NCI-H1417 (cell line): ENCODE measurements around the gene PTPN22.
"Not testable (repeated sequence)": the region's sequence is repeated elsewhere in the genome, so short reads cannot be mapped to it uniquely, and the experiment has no call there.

Source experiments
- DNase-seq, 3 experiments: peaks; one replicate each; lab custom pipeline; 2025; lab: John Stamatoyannopoulos, UW

The PTPN22 gene

DNA sequence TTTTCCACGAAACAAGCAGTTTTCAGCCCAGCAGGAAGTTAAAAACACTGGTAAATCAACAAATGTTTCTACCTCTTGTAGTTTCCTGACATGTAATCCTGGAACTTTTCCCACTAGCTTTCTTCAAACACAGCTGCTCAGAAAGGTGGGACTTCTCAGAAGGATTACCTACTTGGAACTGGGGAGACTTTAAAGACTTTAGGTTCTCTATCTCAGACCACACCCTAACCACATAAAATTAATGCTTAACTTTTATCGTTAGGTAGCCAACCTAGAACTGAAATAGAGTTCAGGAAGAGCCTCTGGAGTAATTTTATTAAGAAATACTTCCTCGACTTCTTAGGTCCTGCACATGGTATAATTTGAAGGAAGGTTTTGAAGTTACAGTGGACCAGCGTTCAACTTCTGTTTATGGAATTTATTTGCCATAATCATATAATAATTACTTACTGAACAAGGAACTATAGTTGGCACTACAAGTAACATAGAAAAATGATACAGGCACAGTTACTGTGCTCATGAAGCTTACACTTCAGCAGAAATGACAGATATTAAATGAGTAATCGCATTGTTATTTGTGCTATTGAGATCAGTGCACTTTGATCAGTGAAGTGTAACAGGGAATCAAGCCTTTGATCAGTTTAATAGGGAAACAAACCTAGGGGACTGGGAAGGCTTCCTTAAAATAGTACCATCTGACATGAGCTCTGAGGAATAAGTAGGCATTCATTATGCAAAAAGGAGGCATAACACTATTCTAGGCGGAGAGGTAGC, 16.1 kb upstream of the PTPN22 start, which contains the start of gene BCL2L15:
TSS of gene BCL2L15 (minus strand) at position 180 of the 774 bp plus-strand sequence. CDS start 206 bp downstream, outside the sequence.
- no peak for DNase-seq

DNA sequence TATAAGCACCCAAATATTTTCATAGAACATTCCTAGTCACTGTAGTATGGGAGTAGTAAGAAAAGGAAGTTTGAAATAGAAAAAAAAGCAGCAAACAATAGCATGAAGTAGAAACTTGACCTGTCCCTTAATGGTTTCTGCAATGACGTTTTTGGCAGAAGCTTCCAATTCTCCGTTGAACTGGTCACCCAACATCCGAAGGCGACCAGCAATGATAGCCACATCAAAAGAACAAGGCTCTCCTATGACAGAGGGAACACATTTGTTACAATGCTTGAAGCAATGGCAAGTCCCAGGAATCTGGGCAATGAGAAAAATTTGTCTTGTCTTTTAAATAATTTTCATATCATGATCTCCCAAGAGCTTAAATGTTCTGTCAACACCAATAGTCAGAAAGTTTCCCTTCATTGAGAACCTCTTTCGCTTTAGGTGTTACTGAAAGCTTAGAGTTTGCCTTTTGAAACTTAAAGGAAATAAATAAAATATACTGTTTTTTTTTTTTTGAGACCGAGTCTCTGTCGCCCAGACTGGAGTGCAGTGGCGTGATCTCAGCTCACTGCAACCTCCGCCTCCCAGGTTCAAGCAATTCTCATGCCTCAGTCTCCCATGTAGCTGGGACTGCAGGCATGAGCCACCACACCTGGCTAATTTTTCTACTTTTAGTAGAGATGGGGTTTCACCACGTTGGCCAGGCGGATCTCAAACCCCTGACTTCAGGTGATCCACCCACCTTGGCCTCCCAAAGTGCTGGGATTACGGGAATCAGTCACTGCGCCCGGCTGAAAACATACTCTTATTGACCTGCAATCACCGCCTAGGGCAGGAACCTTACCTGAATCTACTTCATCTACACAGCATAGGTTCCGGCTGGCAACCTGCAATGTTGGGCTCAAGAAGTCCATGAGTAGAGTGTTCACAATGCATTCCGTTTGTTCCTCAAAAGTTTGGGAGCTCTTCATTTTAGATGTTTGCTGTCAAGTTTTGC, 15.2 kb upstream of the PTPN22 start:
- DNase-seq = no peak

DNA sequence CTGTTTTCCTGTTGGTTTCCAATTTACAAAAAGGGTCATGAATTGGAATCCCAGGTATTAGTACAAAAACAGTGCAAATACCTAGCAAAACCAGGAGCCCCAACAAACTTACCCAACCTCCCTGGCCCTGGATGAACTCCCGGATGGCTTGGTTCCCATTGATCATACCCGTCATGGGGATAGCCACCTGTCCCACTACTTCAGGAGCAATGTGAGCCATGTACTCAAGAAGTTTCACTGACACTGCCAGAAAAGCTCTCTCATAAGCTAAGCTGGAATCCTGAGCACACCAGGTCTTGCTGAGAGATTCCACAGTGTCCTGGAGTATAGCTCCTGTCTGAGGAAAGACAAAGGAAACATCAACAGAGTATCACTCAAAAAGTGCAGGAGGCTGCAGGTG, 10.1 kb upstream of the PTPN22 start:
- no peak for DNase-seq

DNA sequence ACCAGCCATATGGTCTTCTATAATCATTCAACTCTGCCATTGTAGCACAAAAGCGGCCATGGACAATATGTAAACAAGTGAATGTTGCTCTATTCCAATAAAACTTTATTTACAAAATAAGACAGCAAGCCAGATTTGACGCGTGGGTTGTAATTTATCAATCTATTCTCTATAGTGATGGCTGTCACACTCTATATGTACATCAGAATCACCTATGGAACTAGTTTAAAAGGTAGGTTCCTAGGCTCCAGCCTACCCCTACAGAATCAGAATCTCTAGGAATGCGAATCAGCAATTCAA, 8.2 kb upstream of the PTPN22 start:
- no peak for DNase-seq

DNA sequence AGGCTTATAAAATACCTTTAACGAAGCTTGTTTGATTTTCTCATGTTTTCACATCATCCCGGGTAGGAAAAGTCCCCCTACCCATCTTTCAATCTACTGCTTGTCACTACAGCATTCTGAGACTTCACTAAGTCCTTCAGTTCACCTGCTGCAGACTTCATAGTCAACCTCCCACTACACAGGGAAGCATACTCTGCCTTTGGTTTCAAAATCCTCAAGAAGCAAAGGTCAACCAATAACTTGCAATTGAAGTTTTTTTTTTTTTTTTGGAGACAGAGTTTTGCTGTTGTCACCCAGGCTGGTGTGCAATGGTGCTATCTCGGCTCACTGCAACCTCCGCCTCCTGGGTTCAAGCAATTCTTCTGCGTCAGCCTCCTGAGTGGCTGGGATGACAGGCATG, 4.7 kb upstream of the PTPN22 start:
- no peak for DNase-seq

DNA sequence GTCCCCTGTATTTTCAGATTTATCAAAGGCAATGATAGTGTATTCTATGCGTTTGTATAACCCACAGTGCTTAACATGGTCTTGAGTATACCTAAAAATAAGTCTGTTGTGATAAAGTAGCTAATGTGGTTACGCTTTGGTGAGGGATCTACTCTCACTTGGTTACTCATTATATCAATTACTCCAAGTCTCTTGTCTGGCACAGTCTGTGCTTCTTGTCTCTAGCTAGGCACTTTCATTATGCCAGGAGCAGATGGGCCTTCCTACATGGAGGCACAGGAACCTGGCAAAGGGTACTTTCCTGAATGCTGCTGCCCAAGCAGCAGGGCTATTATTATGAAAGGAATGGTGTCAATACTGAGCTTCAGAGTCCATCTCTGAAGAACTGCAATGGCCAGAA, 4.2 kb upstream of the PTPN22 start:
- DNase-seq = no peak

DNA sequence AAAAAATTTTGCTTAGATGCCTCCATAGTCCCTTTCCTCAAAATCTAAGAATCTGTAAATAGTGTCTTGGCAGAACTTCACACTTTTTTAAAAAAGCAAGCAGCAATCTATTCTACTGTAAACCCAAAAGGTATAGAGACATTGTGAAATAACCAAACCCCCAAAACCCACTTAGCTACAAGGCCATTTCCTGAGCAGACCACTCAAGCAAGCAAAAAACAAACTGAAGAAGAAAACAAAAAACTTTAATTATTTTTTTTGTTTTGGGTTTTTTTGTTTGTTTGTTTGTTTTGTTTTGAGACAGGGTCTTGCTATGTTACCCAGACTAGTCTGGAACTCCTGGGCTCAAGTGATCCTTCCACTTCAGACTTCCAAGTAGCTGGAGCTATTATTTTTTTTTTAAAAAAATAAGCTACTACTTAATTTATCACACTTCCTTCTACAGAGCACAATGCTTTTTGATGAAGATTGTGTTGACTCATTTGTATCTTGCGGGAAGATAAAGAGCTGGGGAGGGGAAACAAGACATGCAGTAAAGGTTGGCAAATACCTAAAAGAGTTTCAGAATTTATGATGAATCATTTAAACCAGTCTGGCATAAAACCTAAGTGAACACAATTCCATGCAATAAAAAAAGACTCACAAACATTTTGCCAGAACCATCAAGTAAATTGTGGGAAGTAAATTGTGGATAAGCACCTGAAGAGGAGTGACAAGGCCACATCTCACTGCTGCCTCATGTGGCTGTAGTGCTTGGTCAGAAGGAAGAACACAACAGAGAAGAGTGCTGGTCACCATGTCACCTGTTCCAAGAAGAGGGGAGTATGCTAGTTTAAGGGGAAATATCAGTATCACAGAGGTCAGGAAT, 2.7 kb upstream of the PTPN22 start:
- no peak for DNase-seq

DNA sequence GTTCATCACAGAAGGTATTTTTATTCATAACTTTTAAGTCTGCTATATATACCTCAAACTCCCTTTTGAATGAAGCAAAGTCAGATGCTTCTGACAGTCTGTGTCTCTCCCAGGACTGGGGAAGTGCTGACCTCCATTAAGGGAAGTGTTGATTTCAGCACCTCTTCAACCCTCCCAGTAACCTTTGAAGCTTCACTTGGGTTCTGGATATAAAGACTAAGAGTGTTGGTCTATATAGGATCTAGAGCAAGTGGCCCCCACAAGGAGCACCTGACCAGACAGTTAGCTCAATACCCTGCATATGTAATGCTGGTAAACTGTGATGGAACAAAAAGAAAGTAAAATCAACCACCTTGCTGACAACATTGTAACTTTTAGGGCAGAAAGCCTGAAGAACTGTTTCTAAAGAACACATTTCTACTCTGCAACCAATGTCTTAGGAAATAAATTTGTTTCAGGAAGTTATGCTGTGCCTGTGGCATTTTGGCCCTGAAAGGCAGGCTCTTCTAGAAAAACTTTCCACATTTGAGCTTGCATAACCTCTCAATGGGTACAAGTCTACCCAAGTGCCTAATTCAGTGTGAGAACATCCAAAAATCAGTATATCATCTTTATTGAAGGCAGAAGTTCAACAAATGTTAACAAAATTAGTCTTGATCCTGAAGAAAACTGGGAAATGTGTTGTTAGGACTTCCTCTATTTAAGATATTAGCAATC, 865 bp upstream of the PTPN22 start:
- no peak for DNase-seq

DNA sequence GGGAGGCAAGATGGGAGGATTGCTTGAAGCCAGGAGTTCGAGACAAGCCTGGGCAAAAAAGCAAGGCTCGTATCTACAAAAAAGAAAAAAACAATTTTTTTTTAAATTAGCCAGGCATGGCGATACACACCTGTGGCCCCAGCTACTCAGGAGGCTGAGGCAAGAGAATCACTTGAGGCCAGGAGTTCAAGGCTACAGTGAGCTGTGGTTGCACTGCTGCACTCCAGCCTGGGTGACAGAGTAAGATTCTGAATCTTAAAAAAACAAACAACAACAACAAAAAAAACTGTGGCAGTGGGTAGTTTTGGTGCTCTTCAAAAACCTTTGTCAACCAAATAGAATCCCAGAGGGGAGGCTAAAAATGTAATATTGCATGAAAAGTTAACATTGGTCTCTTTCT, 734 bp downstream of the PTPN22 start:
- no peak for DNase-seq

DNA sequence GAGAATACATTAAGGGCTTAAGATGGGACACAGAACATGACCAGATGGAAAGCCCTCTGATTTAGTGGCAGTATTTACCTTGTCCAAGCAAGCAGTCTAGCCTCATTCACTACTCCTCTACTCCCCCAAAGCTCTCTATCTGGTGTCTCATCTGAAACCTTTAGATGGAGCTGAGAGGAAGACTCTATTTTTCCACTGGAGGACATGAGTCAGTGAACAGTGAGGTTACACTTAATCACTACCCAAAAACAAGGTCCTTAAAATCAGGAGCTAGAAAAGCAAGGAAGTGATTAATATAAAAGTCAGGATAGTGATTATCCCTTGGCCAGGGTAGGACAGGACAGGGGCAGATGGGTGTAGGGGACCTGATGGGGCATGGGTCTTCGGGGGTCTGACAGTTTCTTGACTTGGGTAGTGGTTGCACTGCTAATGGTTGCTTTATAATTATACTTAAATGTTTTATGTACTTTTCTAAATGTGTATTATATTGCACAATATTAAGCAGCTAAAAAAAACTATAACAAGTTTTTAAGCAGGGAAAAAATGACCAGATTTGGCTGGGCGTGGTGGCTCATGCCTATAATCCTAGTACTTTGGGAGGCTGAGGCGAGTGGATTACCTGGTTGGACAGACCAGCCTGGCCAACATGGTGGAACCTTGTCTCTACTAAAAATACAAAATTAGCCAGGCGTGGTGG, 3.0 kb downstream of the PTPN22 start:
- DNase-seq = no peak

DNA sequence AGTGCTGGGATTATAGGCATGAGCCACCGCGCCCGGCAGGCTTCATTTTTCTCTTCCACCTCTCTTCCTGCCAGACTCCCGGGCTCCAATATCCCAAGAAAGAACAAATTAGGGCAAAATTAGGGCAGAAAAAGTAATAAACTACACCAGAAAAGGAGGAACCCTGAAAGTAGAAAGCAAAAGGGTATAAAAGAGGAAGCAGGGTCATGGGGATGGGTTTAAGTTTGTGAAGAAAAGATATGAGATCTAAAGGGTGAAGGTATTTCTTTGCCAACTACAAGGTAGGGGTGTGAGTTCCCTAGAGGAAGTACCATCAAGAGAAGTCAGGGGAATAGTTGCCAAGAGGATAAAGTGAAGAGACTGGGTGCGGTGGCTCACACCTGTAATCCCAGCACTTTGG, 9.9 kb downstream of the PTPN22 start:
- no peak for DNase-seq

DNA sequence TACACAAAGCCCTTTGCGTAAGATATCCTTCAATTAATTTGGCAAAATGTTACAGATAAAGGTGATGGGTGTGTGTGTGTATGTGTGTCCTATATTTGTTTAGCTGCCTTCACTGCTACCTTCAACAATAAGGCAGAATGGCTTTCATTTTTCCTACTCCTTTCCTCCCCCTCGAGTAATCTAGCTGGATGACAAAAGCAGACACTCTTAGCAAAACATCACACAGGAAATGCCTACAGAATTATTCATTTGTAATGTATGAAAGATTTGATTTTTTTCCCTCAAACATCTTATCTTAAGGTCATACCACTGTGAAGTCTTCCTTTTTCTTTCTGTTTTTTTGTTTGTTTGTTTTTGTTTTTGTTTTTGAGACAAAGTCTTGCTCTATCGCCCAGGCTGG, 10.6 kb downstream of the PTPN22 start:
- no peak for DNase-seq

DNA sequence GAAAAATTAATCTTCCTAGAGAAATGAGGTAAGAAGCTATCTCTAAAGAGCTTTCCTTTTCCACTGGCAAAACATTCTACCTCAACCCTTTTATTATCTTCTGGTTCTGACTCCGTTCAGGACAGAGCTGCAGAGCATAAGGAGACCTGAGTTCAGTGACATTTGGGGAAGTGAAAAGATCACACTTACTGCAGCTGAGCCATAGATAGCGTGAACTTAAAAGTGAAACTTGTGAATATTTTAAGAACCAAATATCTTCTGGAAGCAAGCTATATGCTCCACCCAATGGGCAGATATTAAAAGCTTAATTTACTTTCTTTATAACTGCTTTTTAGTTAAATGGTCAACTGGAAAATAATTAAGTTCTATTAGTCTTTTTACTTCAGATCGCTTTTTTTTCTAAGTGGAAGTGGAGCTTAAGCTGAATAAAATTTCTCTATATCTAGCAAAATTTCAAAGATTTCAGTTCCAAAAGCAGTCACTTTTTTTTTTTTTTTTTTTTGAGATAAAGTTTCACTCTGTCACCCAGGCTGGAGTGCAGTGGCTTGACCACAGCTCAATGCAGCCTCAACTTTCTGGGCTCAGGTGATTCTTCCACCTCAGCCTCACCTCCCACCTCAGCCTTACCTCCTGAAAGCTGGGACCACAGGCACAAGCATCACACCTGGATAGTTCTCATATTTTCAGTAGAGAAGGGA, 11.9 kb downstream of the PTPN22 start:
- no peak for DNase-seq

DNA sequence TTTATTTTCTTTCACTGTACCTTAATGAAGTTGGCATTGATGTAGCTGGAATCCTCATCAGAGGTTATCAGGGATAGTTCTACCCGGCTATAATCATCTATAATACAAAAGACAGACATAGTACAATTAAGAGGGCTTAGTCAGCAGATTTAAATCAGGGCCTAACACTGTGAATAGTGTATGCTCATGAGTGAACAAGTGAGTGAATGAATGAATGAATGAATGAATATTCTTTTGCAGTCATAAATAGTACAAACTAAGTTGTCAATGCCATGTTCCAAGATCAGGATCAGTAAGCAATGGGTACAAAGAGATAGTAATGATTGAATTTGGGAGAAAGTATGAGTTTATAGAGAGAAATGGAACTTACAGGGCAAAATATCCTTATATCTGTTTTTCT, 12.5 kb downstream of the PTPN22 start:
- no peak for DNase-seq

DNA sequence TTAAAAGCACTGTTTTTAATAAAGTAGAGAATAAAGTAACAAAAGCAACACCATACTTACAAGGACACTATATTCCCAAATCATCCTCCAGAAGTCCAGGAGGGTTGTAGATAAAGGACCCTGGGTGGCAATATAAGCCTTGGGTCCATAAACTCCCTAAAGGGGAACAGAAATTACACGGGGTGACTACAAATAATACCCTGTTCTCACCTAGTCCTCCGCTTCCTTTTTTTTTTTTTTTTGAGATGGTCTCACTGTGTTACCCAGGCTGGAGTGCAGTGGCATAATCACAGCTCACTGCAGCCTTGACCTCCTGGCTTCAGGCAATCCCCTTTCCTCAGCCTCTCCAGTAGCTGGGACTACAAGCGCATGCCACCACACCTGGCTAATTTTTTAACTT, 13.1 kb downstream of the PTPN22 start:
- DNase-seq = no peak

DNA sequence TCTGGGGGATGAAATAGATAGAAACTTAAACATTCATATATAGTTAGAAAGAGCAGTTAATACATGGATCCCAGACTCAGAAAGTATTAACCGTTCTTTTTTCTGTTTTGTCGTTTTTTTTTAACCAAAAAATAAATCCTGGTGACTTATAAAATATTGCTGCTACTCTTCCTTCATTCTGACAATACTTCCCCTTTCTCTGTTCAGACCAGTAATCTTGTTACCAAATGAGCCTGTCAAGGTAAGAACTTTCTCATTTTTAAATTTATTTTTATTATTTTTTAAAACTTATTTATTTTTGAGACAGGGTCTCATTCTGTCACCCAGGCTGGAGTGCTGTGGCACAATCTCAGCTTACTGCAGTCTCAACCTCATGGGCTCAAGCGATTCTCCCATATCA, 13.7 kb downstream of the PTPN22 start:
- no peak for DNase-seq

DNA sequence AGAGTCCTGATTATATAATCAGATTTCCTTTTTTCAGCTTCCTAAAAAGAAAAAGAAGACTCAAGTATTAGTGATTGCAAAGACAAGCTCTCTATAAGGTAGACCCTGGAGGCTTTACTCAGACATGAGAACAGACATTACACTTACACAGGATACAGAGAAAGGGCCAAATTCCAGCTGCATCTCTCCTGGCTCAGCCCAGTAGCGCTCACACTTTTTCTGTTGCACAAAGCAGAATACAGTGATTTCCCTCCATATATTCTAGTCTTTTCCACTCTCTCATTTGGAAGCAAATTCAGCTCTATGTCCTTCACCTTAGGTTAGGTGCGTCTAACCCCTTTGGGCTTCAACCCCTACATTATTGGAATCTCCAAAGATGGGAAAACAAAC, 15.1 kb downstream of the PTPN22 start:
- DNase-seq = no peak

DNA sequence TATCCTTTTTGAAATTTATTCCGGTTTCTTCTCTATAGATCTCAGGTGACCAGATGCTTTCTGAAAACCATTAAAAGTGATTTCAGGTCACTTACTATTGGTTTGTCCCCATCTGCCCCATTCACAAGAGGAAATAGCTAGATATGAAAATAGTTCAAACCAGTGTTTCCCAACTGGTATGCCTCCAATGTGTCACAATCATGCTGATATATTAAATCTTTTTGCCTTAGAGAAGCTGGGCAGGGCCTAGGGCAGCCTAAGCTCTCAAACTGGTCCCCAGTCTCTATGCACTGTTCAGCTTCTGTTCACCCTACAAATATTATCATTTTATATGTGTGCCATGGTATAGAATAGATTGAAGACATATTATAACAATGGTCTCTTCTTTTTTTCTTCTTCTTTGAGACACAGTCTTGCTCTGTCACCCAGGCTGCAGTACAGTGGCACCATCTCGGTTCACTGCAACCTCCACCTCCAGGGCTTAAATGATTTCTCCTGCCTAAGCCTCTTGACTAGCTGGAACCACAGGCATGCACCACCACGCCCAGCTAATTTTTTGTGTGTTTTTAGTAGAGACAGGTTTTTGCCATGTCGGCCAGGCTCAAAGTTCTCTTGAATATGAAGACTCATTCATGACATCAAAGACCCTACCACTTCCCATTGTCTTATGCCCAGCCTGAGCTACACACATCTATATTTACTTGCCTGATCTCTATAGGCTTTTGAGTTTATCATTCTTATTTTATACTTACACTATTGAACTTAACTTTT, 15.7 kb downstream of the PTPN22 start:
- DNase-seq = no peak

DNA sequence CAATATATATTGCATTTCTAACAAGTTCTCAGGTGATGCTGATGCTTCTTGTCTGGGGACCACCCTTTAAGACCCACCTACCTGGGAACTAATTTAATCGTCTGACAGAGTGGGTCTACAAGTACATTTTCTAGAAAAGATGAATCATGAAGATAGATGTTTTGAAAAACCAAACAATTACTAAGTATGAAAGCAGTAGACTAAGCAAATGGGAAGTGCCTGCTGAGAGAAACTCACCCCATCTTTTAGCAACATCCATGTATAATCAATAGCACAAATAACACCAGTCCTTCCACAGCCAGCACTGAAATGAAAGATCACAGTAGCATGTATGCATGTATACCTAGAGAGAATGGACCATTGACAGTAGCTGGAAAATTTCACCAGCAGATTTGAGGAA, 17.3 kb downstream of the PTPN22 start:
- no peak for DNase-seq

DNA sequence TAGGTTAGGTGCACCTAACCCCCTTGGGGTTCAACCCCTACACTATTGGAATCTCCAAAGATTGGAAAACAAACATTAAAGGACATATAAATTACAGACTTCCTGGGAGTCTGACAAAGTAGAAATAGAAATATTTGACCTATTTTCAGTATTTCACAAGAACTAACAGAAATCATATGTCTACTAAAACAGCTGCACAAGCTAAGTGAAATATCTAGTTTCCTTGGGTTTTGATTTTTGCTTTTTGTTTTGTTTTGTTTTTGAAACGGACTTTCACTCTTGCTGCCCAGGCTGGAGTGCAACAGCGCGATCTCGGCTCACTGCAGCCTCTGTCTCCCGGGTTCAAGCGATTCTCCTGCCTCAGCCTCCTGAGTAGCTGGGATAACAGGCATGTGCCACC, 18.8 kb downstream of the PTPN22 start:
- DNase-seq = not testable (repeated sequence)
